ENCODE results near the gene FUT2.
"Not testable (repeated sequence)": the region's sequence is repeated elsewhere in the genome, so short reads cannot be mapped to it uniquely, and the experiment has no call there.

FUT2 gene

DNA sequence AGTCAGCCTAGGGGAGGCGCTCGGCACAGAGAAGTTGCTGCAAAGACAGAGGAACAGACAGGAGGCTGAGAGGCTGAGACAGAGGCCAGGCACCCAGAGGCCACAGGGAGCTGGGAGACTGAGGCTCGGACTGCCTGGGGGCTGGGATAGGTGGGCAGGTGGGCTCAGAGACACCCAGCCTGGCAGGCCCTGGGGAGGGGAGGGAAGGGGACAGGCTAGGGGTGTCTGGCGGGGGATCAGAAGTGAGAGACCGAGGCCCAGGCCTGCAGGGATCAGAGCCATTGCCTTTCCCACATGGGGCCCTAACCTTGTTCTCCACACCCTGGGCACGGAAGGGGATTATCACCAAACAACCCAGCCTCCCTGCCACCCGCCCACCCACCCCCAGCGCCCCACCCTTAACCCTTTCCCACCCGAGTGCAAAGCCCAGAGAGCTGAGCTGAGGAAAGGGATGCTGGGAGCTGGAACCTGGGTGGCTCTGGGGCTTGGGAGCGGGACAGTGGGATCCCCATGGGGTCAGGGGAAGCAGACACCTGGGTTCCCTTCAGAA is 24.2 kb upstream of the FUT2 start:
- DNase-seq: no peak

- DNase-seq: no peak
Measured at GRCh38 chr19:48672994-48673393, 22.8 kb upstream of the FUT2 start, which contains the start of gene NTN5. NTN5 (minus strand) TSS chr19:48673017; CDS start chr19:48670986, 2,031 bp downstream.

- DNase-seq: no peak
Measured at GRCh38 chr19:48673436-48674100, 22.2 kb upstream of the FUT2 start.

DNA sequence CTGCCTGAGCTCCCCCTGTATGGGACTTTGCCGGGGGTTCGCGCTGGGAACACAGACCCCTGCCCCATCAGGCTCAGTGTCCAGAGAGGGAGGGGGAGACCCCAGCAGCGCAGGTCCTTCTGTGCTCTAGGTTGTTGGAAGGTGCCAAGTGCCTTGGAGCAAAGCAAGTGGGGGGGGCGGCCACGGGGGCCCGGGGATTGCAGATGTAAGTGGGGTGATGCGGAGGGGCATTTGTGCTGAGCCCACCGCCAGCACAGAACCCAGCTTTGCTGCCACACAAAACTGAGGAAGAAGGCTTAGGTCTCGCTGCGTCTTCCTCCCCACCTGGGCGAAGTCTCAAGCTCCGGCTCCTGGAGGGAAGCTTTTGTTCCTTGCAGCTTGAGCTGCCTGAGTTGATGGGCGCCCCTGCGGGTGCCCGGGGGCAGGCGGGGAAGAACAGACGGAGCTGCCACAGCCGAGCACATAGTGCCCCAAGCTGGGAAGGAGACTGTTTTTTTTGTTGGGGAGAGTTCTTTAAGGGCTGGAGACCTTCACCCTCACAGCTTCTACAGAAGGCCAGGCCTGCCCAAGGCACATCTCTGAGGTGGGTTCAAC is 21.5 kb upstream of the FUT2 start:
- no peak for DNase-seq

GRCh38 chr19:48674921-48675824 is 20.6 kb upstream of the FUT2 start:
- DNase-seq: peak in 1 of 2 experiments; percentile 68

DNA sequence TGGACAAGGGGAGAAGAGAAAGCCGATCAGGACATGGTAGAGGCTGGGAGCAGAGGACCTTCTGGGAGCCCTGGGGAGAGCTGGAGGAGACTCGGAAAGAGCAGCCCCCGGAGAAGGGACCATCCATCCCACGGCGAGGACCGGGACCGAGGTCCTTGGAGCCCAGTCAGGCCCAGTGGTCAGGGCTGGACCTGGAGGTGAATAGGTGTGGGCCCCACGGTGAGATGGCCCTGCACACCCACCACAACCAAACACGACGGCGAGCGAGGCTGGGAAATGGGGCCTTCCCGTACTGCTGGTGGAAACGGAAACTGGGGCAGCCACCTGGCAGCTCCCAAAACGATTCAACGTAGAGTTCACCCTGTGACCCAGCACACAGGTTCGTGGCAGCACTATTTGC is 19.3 kb upstream of the FUT2 start:
- no peak for DNase-seq

- no peak for DNase-seq
Measured at GRCh38 chr19:48676887-48677286, 18.9 kb upstream of the FUT2 start.

- no peak for DNase-seq
Measured at GRCh38 chr19:48678201-48678600, 17.6 kb upstream of the FUT2 start.

GRCh38 chr19:48680006-48680405 is 15.8 kb upstream of the FUT2 start:
- DNase-seq: not testable (repeated sequence)

- DNase-seq: no peak
Measured at GRCh38 chr19:48680436-48681126, 15.2 kb upstream of the FUT2 start.

GRCh38 chr19:48681127-48681470 is 14.7 kb upstream of the FUT2 start:
- no peak for DNase-seq

DNA sequence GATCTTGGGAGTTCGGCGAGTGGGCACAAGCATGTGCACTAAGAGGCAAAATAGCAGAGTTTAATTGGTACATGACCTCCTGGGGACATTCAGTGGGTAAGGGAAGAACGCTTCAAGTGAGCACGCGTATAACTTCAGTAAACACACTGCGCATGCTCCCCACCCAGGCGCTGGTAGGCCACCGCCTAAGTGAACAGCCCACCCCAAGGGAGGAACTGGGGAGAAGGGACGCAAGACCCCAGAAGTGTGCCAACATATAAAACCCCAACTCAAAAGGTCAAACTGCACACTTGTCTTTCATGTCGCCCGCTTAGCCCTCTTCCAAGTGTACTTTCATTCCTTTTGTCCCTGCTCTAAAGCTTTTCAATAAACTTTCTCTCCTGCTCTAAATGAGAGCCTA is 12.4 kb upstream of the FUT2 start:
- no peak for DNase-seq

DNA sequence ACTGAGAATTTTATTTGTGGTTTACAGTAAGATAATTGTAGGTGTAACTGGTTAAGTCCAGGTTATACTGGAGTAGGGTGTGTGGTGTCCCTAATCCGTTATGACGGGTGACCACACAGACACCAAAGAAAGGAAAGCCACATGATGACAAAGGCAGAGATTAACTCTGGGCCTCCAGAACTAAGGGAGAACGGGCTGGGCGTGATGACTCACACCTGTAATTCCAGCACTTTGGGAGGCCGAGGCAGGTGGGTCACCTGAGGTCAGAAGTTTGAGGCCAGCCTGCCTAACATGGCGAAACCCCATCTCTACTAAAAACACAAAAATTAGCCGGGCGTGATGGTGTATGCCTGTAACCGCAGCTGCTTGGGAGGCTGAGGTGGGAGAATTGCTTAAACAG is 10.2 kb upstream of the FUT2 start:
- no peak for DNase-seq

DNA sequence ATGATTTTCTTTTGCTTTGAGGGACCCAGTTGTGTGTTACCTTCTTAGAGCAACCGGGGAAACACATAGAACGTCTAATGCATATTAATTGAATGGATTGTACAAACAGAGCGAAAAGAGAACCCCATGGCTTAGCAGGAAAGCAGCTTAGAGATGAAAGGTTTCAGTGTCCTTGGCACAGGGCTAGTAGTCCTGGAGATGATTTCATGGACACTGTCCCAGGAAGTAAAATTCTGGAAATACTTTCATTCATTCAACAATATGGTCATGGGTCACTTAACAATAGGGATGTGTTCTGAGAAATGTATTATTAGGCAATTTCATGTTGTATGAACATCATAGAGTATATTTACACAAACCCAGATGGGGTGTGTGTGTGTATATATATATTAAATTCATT is 9.7 kb upstream of the FUT2 start:
- DNase-seq: no peak

DNA sequence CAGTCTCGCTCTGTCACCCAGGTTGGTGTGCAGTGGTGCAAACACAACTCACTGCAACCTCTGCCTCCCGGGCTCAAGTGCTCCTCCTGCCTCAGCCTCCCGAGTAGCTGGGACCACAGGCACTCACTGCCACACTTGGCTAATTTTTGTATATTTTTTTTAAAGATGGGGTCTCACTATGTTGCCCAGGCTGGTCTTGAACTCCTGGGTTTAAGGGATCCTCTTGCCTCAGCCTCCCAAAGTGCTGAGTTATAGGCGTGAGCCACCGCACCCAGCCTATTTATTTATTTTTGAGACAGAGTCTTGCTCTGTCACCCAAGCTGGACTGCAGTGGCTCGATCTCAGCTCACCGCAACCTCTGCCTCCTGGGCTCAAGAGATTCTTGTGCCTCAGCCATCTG is 9.1 kb upstream of the FUT2 start:
- not testable (repeated sequence) for DNase-seq

GRCh38 chr19:48687776-48688175 is 8.0 kb upstream of the FUT2 start:
- no peak for DNase-seq

- DNase-seq: no peak
Measured at GRCh38 chr19:48689449-48689848, 6.3 kb upstream of the FUT2 start.

- not testable (repeated sequence) for DNase-seq
Measured at GRCh38 chr19:48693629-48694028, 2.1 kb upstream of the FUT2 start.

DNA sequence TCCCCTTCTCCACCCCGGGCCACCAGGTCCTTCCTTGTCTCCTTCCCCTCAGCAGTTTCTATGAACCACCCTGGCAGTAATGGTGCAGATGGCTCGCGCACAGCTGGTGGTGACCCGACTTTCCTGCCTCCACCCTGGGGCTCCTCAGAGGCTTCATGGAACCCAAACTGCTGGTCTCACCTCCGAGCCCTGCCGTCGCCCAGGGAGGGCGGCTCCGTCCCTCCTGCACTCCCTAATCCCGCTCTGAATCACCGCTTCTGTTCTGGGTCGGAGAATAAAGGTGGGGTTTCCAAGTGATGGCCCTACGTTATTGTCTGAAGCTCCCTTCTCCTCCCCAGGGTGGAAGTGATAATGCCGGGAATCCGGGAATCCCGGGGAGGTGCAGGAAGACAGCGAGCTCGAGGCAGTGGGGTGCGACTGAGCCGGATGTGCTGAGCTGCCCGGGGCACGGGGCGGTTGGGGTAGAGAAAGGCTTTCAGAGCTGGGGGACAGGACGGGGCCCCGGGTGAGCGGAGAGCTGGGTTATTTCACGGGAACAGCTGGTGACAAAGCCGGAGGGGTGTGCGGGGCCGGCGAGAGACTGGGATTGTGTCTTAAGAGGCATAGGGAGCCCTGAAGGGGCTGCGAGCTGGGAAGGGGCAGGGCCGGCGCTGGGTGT is 711 bp downstream of the FUT2 start:
- no peak for DNase-seq

DNA sequence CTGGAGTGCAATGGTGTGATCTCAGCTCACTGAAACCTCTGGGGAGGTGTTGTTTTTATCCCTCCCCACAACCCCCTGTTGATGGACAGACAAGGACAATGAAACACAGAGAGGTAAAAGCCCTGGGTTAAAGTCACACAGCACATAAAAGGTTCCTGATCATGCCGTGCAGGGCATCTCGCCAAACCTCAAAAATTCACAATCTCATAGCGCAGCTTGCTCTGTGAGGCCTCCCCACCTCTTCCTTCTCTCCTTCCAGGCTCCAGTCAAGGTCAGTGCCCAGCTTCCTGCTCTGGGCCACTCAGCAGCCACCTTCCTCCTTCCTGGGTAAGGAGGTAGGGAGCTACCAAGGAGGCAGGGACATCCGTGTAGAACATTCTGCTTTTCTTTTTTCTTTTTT is 2.3 kb downstream of the FUT2 start:
- peak in 1 of 2 experiments; percentile 15 for DNase-seq

DNA sequence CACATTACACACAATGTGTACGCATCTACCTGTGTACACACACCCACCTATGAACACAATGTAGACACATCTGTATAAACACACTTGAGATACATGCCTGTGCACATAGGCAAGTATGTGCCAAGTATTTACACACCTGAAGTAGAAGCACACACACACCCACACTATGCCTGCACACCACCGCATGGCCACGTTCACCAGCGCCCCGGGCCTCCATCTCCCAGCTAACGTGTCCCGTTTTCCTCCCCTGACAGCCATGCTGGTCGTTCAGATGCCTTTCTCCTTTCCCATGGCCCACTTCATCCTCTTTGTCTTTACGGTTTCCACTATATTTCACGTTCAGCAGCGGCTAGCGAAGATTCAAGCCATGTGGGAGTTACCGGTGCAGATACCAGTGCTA is 6.9 kb downstream of the FUT2 start:
- no peak for DNase-seq

DNA sequence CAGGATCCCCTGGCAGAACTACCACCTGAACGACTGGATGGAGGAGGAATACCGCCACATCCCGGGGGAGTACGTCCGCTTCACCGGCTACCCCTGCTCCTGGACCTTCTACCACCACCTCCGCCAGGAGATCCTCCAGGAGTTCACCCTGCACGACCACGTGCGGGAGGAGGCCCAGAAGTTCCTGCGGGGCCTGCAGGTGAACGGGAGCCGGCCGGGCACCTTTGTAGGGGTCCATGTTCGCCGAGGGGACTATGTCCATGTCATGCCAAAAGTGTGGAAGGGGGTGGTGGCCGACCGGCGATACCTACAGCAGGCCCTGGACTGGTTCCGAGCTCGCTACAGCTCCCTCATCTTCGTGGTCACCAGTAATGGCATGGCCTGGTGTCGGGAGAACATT is 7.5 kb downstream of the FUT2 start:
- DNase-seq: no peak
